ENCODE results near the gene GPATCH11.
A peak's percentile ranks its signal among the peaks of the same experiment; 100 is the strongest.

GPATCH11 gene

GRCh38 chr2:37083873-37084794 is at the start of gene GPATCH11, which contains the start of gene HEATR5B:
Gene GPATCH11, plus strand, starts transcription at chr2:37084518. Its CDS starts 3,864 bp downstream, at chr2:37088382.
Gene HEATR5B, minus strand, starts transcription at chr2:37084372. Its CDS starts 958 bp downstream, at chr2:37083414.
- DNase-seq (ENCODE audit: low spot score), result peak; percentile 98

- no peak for DNase-seq (ENCODE audit: low spot score)
Observed at GRCh38 chr2:37037771-37038170, 46.5 kb upstream of the GPATCH11 start.

GRCh38 chr2:37039580-37039979 is 44.7 kb upstream of the GPATCH11 start:
- no peak for DNase-seq (ENCODE audit: low spot score)

- no peak for DNase-seq (ENCODE audit: low spot score)
Observed at GRCh38 chr2:37052600-37053332, 31.6 kb upstream of the GPATCH11 start.

GRCh38 chr2:37059841-37060240 is 24.5 kb upstream of the GPATCH11 start:
- no peak for DNase-seq (ENCODE audit: low spot score)

GRCh38 chr2:37060446-37060845 is 23.9 kb upstream of the GPATCH11 start:
- no peak for DNase-seq (ENCODE audit: low spot score)

- no peak for DNase-seq (ENCODE audit: low spot score)
Observed at GRCh38 chr2:37061013-37061711, 23.2 kb upstream of the GPATCH11 start.

GRCh38 chr2:37061776-37062175 is 22.5 kb upstream of the GPATCH11 start:
- no peak for DNase-seq (ENCODE audit: low spot score)

GRCh38 chr2:37068686-37069085 is 15.6 kb upstream of the GPATCH11 start:
- DNase-seq (ENCODE audit: low spot score), result no peak

GRCh38 chr2:37070931-37071330 is 13.4 kb upstream of the GPATCH11 start:
- no peak for DNase-seq (ENCODE audit: low spot score)

- no peak for DNase-seq (ENCODE audit: low spot score)
Observed at GRCh38 chr2:37080266-37080665, 4.1 kb upstream of the GPATCH11 start.

- DNase-seq (ENCODE audit: low spot score), result no peak
Observed at GRCh38 chr2:37080689-37081088, 3.6 kb upstream of the GPATCH11 start.

GRCh38 chr2:37084797-37085196 is 479 bp downstream of the GPATCH11 start:
- DNase-seq (ENCODE audit: low spot score), result no peak

GRCh38 chr2:37085731-37086147 is 1.4 kb downstream of the GPATCH11 start:
- DNase-seq (ENCODE audit: low spot score), result no peak

- DNase-seq (ENCODE audit: low spot score), result no peak
Observed at GRCh38 chr2:37090019-37090477, 5.7 kb downstream of the GPATCH11 start.

GRCh38 chr2:37091873-37092272 is 7.6 kb downstream of the GPATCH11 start:
- DNase-seq (ENCODE audit: low spot score), result no peak

GRCh38 chr2:37096568-37096967 is 12.2 kb downstream of the GPATCH11 start:
- no peak for DNase-seq (ENCODE audit: low spot score)

- no peak for DNase-seq (ENCODE audit: low spot score)
Observed at GRCh38 chr2:37098416-37099118, 14.2 kb downstream of the GPATCH11 start.

- no peak for DNase-seq (ENCODE audit: low spot score)
Observed at GRCh38 chr2:37100054-37100453, 15.7 kb downstream of the GPATCH11 start.

GRCh38 chr2:37102588-37102987 is 18.3 kb downstream of the GPATCH11 start:
- no peak for DNase-seq (ENCODE audit: low spot score)

- no peak for DNase-seq (ENCODE audit: low spot score)
Observed at GRCh38 chr2:37104178-37104577, 19.9 kb downstream of the GPATCH11 start.

GRCh38 chr2:37105150-37105549 is 20.8 kb downstream of the GPATCH11 start:
- DNase-seq (ENCODE audit: low spot score), result no peak
